Posterior cingulate gyrus (tissue), 11 donors: ENCODE data around the gene OR5H1.

Source experiments
- DNase-seq, 10 donors: peaks; one replicate each; pipeline versions ENCODE4 v3.0.0 to v3.0.0-alpha.2; 2020 to 2021; ENCODE audit warnings: mixed read lengths in 3 of 10
- intact Hi-C: fragments of 100-400 bp; cut with DNase I; formaldehyde crosslinking; loops from one replicate; pipeline ENCODE4 v1.15.1; 2023

The OR5H1 gene

GRCh38 chr3:98185180-98185579, 54.7 kb downstream of the OR5H1 start:
- peak in 1 of 10 donors; percentile 18 for DNase-seq
- intact Hi-C loops = no loop called here
